Measurements from ENCODE around the gene NBR1.
A peak's percentile ranks its signal among the peaks of the same experiment; 100 is the strongest.
"Not testable (repeated sequence)": the region's sequence is repeated elsewhere in the genome, so short reads cannot be mapped to it uniquely, and the experiment has no call there.

The NBR1 gene, protein sequence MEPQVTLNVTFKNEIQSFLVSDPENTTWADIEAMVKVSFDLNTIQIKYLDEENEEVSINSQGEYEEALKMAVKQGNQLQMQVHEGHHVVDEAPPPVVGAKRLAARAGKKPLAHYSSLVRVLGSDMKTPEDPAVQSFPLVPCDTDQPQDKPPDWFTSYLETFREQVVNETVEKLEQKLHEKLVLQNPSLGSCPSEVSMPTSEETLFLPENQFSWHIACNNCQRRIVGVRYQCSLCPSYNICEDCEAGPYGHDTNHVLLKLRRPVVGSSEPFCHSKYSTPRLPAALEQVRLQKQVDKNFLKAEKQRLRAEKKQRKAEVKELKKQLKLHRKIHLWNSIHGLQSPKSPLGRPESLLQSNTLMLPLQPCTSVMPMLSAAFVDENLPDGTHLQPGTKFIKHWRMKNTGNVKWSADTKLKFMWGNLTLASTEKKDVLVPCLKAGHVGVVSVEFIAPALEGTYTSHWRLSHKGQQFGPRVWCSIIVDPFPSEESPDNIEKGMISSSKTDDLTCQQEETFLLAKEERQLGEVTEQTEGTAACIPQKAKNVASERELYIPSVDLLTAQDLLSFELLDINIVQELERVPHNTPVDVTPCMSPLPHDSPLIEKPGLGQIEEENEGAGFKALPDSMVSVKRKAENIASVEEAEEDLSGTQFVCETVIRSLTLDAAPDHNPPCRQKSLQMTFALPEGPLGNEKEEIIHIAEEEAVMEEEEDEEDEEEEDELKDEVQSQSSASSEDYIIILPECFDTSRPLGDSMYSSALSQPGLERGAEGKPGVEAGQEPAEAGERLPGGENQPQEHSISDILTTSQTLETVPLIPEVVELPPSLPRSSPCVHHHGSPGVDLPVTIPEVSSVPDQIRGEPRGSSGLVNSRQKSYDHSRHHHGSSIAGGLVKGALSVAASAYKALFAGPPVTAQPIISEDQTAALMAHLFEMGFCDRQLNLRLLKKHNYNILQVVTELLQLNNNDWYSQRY

DNA sequence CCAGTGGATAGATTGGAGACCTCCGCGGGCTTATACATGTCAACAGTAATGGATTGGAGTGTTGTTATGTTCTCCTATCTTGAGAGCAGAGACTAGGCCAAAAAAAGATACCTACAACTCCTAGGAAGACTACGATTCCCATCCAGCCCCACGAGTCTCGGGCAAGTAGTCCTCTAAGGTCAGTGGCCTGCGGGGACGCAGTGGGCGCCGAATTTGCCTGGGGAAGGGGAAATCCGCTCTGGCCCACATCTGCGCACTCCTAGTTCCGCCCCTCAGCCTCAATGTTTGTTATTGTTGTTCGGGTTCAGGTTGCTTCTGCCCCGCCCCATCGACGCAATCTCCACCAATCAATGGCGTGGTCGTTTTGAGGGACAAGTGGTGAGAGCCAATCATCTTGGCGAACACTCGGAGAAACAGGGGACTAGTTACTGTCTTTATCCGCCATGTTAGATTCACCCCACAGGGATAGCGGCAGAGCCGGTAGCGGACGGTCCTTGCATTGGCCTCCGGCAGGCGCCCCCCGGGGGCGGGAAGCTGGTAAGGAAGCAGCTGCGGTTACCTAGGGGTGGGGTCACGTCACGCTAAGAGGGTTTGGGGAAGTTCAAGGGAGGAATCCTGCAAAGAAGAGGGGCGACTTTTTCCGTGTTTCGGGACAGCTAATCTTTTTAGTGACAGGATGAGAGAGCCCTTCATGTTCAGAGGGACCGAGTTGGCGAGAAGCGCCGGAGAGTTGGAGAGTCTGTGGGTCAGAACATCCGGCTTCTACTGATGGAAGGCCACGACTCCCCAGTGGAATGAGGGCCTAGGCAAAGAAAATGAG is at the start of gene NBR1:
TSS of gene NBR1 (plus strand) at position 449 of the 820 bp plus-strand sequence. CDS start 4,586 bp downstream, outside the sequence.
- DNase-seq = peak; percentile 97 to 98

DNA sequence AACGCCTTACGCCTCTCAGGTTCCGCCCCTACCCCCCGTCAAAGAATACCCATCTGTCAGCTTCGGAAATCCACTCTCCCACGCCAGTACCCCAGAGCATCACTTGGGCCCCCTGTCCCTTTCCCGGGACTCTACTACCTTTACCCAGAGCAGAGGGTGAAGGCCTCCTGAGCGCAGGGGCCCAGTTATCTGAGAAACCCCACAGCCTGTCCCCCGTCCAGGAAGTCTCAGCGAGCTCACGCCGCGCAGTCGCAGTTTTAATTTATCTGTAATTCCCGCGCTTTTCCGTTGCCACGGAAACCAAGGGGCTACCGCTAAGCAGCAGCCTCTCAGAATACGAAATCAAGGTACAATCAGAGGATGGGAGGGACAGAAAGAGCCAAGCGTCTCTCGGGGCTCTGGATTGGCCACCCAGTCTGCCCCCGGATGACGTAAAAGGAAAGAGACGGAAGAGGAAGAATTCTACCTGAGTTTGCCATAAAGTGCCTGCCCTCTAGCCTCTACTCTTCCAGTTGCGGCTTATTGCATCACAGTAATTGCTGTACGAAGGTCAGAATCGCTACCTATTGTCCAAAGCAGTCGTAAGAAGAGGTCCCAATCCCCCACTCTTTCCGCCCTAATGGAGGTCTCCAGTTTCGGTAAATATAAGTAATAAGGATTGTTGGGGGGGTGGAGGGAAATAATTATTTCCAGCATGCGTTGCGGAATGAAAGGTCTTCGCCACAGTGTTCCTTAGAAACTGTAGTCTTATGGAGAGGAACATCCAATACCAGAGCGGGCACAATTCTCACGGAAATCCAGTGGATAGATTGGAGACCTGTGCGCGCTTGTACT is 45.7 kb upstream of the NBR1 start, which contains the start of gene BRCA1:
TSS of gene BRCA1 (minus strand) at position 232 of the 834 bp plus-strand sequence. CDS start 1,268 bp downstream, outside the sequence.
- DNase-seq = peak; percentile 99

GRCh38 chr17:43125967-43126910 is 44.8 kb upstream of the NBR1 start:
- DNase-seq = peak in 1 of 2 experiments; percentile 4

DNA sequence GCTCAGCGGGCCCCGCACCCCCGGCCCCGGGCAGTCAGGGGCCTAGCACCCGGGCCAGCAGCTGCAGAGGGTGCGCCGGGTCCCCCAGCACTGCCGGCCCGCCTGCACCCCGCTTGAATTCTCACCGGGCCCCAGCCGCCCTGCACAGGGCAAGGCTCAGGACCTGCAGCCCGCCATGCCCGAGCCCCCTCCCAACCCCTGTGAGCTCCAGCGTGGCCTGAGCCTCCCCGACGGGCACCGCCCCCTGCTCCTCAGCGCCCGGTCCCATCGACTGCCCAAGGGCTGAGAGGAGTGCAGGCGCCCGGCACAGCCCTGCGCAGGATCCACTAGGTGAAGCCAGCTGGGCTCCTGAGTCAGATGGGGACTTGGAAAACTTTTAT is 44.1 kb upstream of the NBR1 start:
- DNase-seq = no peak

GRCh38 chr17:43127333-43127876 is 43.6 kb upstream of the NBR1 start:
- not testable (repeated sequence) for DNase-seq

DNA sequence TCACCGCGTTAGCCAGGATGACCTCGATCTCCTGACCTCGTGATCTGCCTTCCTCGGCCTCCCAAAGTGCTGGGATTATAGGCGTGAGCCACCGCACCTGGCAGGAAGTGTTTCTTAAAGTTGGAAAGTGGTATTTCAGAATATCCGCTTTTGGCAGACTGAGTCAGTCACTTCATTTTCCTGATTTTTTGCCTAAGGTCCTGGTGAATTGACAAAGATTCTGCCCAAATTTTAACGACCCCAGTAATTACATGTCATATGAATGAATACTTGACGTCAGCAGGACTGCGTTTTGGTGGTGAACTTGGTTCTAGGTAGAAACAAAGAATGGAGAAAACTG is 41.4 kb upstream of the NBR1 start:
- no peak for DNase-seq

DNA sequence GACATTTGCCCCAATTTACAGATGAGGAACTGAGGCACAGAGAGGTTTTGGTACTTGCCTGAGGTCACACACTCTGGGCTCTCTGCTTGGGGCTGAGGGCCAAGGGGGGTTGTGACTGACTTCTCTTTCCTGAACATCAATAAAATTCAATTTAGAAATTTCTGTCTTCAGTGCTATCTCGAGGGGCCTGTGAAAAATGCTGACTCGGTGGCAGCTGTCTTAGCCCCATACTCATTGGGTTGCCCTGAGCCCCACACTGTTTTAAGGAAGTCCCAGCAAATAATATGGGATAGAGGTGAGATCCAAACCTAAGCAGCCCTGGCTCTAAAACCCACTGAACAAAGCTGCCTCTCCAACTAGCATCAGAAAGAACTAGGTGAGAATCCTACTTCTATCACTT is 38.9 kb upstream of the NBR1 start:
- DNase-seq = no peak

GRCh38 chr17:43133439-43133838 is 37.6 kb upstream of the NBR1 start:
- not testable (repeated sequence) for DNase-seq

GRCh38 chr17:43134774-43135453 is 36.1 kb upstream of the NBR1 start:
- DNase-seq = no peak

- DNase-seq = no peak
Measured at GRCh38 chr17:43135454-43135819, 35.6 kb upstream of the NBR1 start.

- DNase-seq = peak; percentile 42 to 49
Measured at GRCh38 chr17:43136574-43136973, 34.4 kb upstream of the NBR1 start.

DNA sequence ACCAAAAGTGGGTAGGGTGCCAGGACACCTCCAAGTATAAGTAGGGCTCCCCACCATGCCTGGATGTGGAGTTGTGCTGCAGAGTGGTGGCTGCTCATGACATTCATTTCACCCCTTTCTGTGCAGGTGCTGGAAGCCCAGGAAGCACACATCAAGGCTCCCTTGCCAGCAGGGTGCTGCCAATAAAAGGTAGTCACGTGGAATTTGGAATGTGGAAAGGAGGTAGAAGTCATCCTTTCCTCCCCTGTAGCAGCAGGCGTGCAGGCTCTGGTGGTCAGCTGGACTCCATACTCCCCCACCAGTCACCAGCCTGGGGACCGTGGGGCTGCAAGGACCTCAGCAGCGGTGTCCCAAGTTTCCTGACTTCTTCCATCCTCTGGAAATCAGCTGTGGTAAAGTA is 32.5 kb upstream of the NBR1 start:
- not testable (repeated sequence) for DNase-seq

- DNase-seq = no peak
Measured at GRCh38 chr17:43140396-43141332, 30.4 kb upstream of the NBR1 start.

DNA sequence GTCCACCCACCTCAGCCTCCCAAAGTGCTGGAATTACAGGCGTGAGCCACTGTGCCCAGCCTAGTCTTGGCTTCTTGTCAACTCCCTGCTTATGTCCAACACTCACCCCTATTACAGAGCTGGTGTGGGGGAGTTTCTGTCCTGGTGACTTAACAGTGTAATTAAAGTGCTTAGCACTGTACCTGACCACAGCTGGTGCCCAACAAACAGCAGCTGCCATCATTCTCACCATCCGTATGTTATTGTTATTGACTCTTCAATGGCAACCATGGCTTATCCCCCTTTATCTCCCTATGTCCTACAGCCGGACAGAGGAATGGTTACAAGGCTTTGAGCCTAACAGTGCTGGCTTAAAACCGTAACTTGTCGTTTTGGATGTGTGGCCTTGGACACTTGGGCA is 28.9 kb upstream of the NBR1 start:
- DNase-seq = no peak

GRCh38 chr17:43143201-43143600 is 27.8 kb upstream of the NBR1 start:
- DNase-seq = no peak

- no peak for DNase-seq
Measured at GRCh38 chr17:43146649-43147048, 24.4 kb upstream of the NBR1 start.

DNA sequence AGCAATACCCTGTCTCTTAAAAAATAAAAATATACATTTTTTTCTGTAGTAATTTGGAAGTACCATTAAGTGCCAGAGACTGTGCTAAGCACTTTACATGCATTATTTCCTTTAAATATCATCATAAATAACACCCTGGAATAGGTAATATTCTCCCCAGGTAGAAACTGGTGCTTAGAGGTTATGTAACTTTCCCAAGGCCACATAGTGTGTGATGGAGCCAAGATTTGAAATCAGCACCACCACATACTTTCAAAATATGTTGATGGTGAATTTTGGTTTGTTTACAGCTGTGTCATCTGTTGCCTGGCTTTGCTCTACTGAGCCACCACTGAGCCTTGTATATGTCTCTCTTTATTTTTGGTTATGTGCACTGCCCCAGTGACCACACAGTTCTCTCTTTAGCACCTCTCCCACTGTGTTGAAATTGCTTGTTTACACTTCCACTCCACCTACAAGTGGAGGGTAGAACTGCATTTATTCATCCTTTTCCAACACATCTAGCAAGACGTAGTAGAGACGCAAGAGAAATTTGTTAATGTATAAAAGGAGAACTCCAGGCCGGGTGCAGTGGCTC is 19.0 kb upstream of the NBR1 start:
- DNase-seq = no peak

DNA sequence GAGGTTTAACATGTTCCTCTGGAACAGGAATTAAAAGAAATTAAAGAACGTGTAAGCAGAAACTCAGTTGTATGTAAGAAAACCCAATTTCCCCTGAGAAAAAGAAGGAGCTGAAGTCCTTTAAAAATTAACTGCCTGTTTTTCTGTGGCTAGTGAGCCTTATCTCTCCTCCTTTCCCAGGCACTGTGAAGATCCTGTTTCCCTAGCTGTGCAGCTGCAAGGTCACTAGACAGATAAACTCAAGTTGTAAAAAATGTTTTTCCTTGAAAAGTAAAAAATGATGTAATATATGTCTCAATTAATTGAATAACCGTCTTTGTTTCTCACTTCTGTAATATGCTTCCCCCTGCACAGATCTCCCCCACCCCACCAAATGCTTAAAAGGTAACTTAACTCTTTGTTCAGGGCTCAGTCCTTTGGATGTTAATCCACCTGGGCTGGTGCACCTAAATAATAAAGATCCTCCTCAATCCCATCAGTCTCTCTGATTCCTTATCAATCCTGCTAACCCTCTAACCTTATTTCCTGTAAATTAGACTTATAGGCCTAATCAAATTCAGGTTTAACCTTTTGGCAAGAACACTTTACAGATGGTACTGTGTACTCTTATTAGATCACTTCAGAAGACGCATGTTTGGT is 17.7 kb upstream of the NBR1 start:
- DNase-seq = not testable (repeated sequence)
